ENCODE data around the gene CAMTA1. TPM values are rescaled to one million over a fixed set of nuclear protein-coding genes. Genes with fewer than 3 reads are reported as not detected.
"Not testable (repeated sequence)": the region's sequence is repeated elsewhere in the genome, so short reads cannot be mapped to it uniquely, and the experiment has no call there.

CAMTA1 gene
- total and polyA plus RNA-seq, 4 donors: 78.7 to 438 (median 173) TPM

- 32 to 43% methylated on average over 5 of the region's 5 CpGs for WGBS, 2 donors
- ATAC-seq (ENCODE audit: low FRiP score): no peak
- no peaks in the 10 kb centered on the region for H3K27me3 ChIP-seq (ENCODE audit: control insufficient read depth in 1 of 2, insufficient read depth in 2 of 2, low read length in 1 of 2)
- H3K27ac ChIP-seq (ENCODE audit: low read depth in 1 of 2, low read length in 2 of 2): no peak overlapping the region
- H3K4me3 ChIP-seq (ENCODE audit: low read length in 2 of 2): no peak overlapping the region
- peak; percentile 8 to 19 for DNase-seq
- H3K36me3 ChIP-seq (ENCODE audit: control insufficient read depth in 1 of 2, insufficient read depth in 2 of 2, low read length in 1 of 2): no peaks in the 10 kb centered on the region
- intact Hi-C loops (cut with DNase I): no loop called here
- no peaks in the 10 kb centered on the region for H3K4me1 ChIP-seq (ENCODE audit: control insufficient read depth in 1 of 2, insufficient read depth in 2 of 2, low read length in 2 of 2)
- H3K9me3 ChIP-seq (ENCODE audit: control insufficient read depth, low read length): no peaks in the 10 kb centered on the region
Measured at GRCh38 chr1:7594002-7594713, 808.9 kb downstream of the CAMTA1 start.

- Histone ChIP-seq H3K4me3 (ENCODE audit: low read length in 2 of 2) (no peak overlapping the region), H3K27me3 (ENCODE audit: control insufficient read depth in 1 of 2, insufficient read depth in 2 of 2, low read length in 1 of 2) (no peaks in the 10 kb centered on the region), H3K4me1 (ENCODE audit: control insufficient read depth in 1 of 2, insufficient read depth in 2 of 2, low read length in 2 of 2) (no peaks in the 10 kb centered on the region), H3K9me3 (ENCODE audit: control insufficient read depth, low read length) (no peaks in the 10 kb centered on the region), H3K27ac (ENCODE audit: low read depth in 1 of 2, low read length in 2 of 2) (no peak overlapping the region), H3K36me3 (ENCODE audit: control insufficient read depth in 1 of 2, insufficient read depth in 2 of 2, low read length in 1 of 2) (no peaks in the 10 kb centered on the region)
- intact Hi-C loops (cut with DNase I): no loop called here
- DNase-seq: peak; percentile 5 to 66
- WGBS, 2 donors: 84 to 85% methylated on average over 13 of the region's 13 CpGs
- no peak for ATAC-seq (ENCODE audit: low FRiP score)
Measured at GRCh38 chr1:7594714-7595295, 809.6 kb downstream of the CAMTA1 start.

GRCh38 chr1:7595336-7595735 lies 810.1 kb downstream of the CAMTA1 start:
- DNase-seq (peak; percentile 9 to 55), ATAC-seq (ENCODE audit: low FRiP score) (no peak)
- no peak overlapping the region for H3K27ac ChIP-seq (ENCODE audit: low read depth in 1 of 2, low read length in 2 of 2)
- intact Hi-C loops (cut with DNase I): no loop called here
- H3K9me3 ChIP-seq (ENCODE audit: control insufficient read depth, low read length): no peaks in the 10 kb centered on the region
- H3K27me3 ChIP-seq (ENCODE audit: control insufficient read depth in 1 of 2, insufficient read depth in 2 of 2, low read length in 1 of 2): no peaks in the 10 kb centered on the region
- 48 to 64% methylated on average over 8 of the region's 8 CpGs for WGBS, 2 donors
- no peaks in the 10 kb centered on the region for H3K4me1 ChIP-seq (ENCODE audit: control insufficient read depth in 1 of 2, insufficient read depth in 2 of 2, low read length in 2 of 2)
- H3K4me3 ChIP-seq (ENCODE audit: low read length in 2 of 2): no peak overlapping the region
- no peaks in the 10 kb centered on the region for H3K36me3 ChIP-seq (ENCODE audit: control insufficient read depth in 1 of 2, insufficient read depth in 2 of 2, low read length in 1 of 2)

GRCh38 chr1:7596126-7596965 lies 811.1 kb downstream of the CAMTA1 start:
- WGBS, 2 donors: 65 to 71% methylated on average over 10 of the region's 10 CpGs
- Histone ChIP-seq H3K36me3 (ENCODE audit: control insufficient read depth in 1 of 2, insufficient read depth in 2 of 2, low read length in 1 of 2) (no peaks in the 10 kb centered on the region), H3K27me3 (ENCODE audit: control insufficient read depth in 1 of 2, insufficient read depth in 2 of 2, low read length in 1 of 2) (no peaks in the 10 kb centered on the region), H3K27ac (ENCODE audit: low read depth in 1 of 2, low read length in 2 of 2) (no peak overlapping the region), H3K4me3 (ENCODE audit: low read length in 2 of 2) (no peak overlapping the region), H3K4me1 (ENCODE audit: control insufficient read depth in 1 of 2, insufficient read depth in 2 of 2, low read length in 2 of 2) (no peaks in the 10 kb centered on the region), H3K9me3 (ENCODE audit: control insufficient read depth, low read length) (no peaks in the 10 kb centered on the region)
- no peak for ATAC-seq (ENCODE audit: low FRiP score)
- intact Hi-C loops (cut with DNase I): no loop called here
- DNase-seq: peak; percentile 29 to 41

- H3K27ac ChIP-seq (ENCODE audit: low read depth in 1 of 2, low read length in 2 of 2); DNase-seq; H3K27me3 ChIP-seq (ENCODE audit: control insufficient read depth in 1 of 2, insufficient read depth in 2 of 2, low read length in 1 of 2); ATAC-seq (ENCODE audit: low FRiP score); H3K4me3 ChIP-seq (ENCODE audit: low read length in 2 of 2); H3K9me3 ChIP-seq (ENCODE audit: control insufficient read depth, low read length); H3K4me1 ChIP-seq (ENCODE audit: control insufficient read depth in 1 of 2, insufficient read depth in 2 of 2, low read length in 2 of 2); H3K36me3 ChIP-seq (ENCODE audit: control insufficient read depth in 1 of 2, insufficient read depth in 2 of 2, low read length in 1 of 2); intact Hi-C loops (cut with DNase I): not testable (repeated sequence)
- 77 to 96% methylated on average over 2 of the region's 3 CpGs for WGBS, 2 donors
Measured at GRCh38 chr1:7598058-7598457, 812.8 kb downstream of the CAMTA1 start.

GRCh38 chr1:7604906-7605305 lies 819.7 kb downstream of the CAMTA1 start:
- H3K4me1 ChIP-seq (ENCODE audit: control insufficient read depth in 1 of 2, insufficient read depth in 2 of 2, low read length in 2 of 2); H3K9me3 ChIP-seq (ENCODE audit: control insufficient read depth, low read length); H3K27me3 ChIP-seq (ENCODE audit: control insufficient read depth in 1 of 2, insufficient read depth in 2 of 2, low read length in 1 of 2); intact Hi-C loops (cut with DNase I); ATAC-seq (ENCODE audit: low FRiP score); H3K4me3 ChIP-seq (ENCODE audit: low read length in 2 of 2); H3K27ac ChIP-seq (ENCODE audit: low read depth in 1 of 2, low read length in 2 of 2); H3K36me3 ChIP-seq (ENCODE audit: control insufficient read depth in 1 of 2, insufficient read depth in 2 of 2, low read length in 1 of 2): not testable (repeated sequence)
- peak; percentile 8 to 51 for DNase-seq
- WGBS, 2 donors: 91 to 95% methylated on average over 6 of the region's 6 CpGs

- 72 to 78% methylated on average over 4 of the region's 4 CpGs for WGBS, 2 donors
- DNase-seq: peak; percentile 8 to 48
- ATAC-seq (ENCODE audit: low FRiP score): no peak
- H3K27ac ChIP-seq (ENCODE audit: low read depth in 1 of 2, low read length in 2 of 2): no peak overlapping the region
- no peaks in the 10 kb centered on the region for H3K4me1 ChIP-seq (ENCODE audit: control insufficient read depth in 1 of 2, insufficient read depth in 2 of 2, low read length in 2 of 2)
- H3K9me3 ChIP-seq (ENCODE audit: control insufficient read depth, low read length): peaks cover 5% of the 10 kb centered on the region
- intact Hi-C loops (cut with DNase I): no loop called here
- no peaks in the 10 kb centered on the region for H3K36me3 ChIP-seq (ENCODE audit: control insufficient read depth in 1 of 2, insufficient read depth in 2 of 2, low read length in 1 of 2)
- no peak overlapping the region for H3K4me3 ChIP-seq (ENCODE audit: low read length in 2 of 2)
- no peaks in the 10 kb centered on the region for H3K27me3 ChIP-seq (ENCODE audit: control insufficient read depth in 1 of 2, insufficient read depth in 2 of 2, low read length in 1 of 2)
Measured at GRCh38 chr1:7606096-7606495, 820.8 kb downstream of the CAMTA1 start.

GRCh38 chr1:7607097-7607496 lies 821.8 kb downstream of the CAMTA1 start:
- H3K4me1 ChIP-seq (ENCODE audit: control insufficient read depth in 1 of 2, insufficient read depth in 2 of 2, low read length in 2 of 2): no peaks in the 10 kb centered on the region
- H3K9me3 ChIP-seq (ENCODE audit: control insufficient read depth, low read length): peaks cover 9% of the 10 kb centered on the region
- no peaks in the 10 kb centered on the region for H3K27me3 ChIP-seq (ENCODE audit: control insufficient read depth in 1 of 2, insufficient read depth in 2 of 2, low read length in 1 of 2)
- intact Hi-C loops (cut with DNase I): no loop called here
- ATAC-seq (ENCODE audit: low FRiP score) (no peak), DNase-seq (peak in 1 of 2 donors; percentile 3)
- no peak overlapping the region for H3K4me3 ChIP-seq (ENCODE audit: low read length in 2 of 2)
- no peak overlapping the region for H3K27ac ChIP-seq (ENCODE audit: low read depth in 1 of 2, low read length in 2 of 2)
- no peaks in the 10 kb centered on the region for H3K36me3 ChIP-seq (ENCODE audit: control insufficient read depth in 1 of 2, insufficient read depth in 2 of 2, low read length in 1 of 2)
